A549 (cell line): Measurements from ENCODE around the gene DCUN1D2. TPM values are rescaled to one million over a fixed set of nuclear protein-coding genes. Genes with fewer than 3 reads are reported as not detected.

ENCODE experiments used
- ATAC-seq, 2 experiments: fragments of 200-7000 bp in 1 of 2; fragments of >200 bp in 1 of 2; cut with Nextera tagmentation in 1 of 2; cut with Tn5 transposase in 1 of 2; 3 replicates each; pipeline versions ENCODE4 v1.8.0 to v1.9.1; 2018 to 2020; ENCODE audit warnings: mild to moderate bottlenecking in 1 of 2, moderate library complexity in 1 of 2
- CTCF ChIA-PET: fragments of 300-600 bp; sonication (Branson Sonifier 250); formaldehyde crosslinking; extraction: SDS; loops from one replicate; lab custom pipeline; 2021; ENCODE audit warnings: antibody characterized with exemption, inconsistent platforms; lab: Yijun Ruan, JAX
- POLR2A ChIA-PET: fragments of 350-600 bp; formaldehyde crosslinking; extraction: SDS; loops from one replicate; lab custom pipeline; 2021; ENCODE audit warnings: antibody characterized with exemption, inconsistent platforms; lab: Yijun Ruan, JAX
- DNase-seq, 2 experiments: peaks; one replicate each; pipeline versions ENCODE4 v3.0.0 to v3.0.0-alpha.2; 2011 to 2016; ENCODE audit warnings: low read depth in 1 of 2, low spot score in 1 of 2
- FAIRE-seq: peaks from 2 replicates; lab custom pipeline; 2011; peaks lifted over from hg19 to GRCh38; lab: Jason Lieb, UNC
- H3K27ac ChIP-seq, 2 experiments: fragments of >200 bp; sonication (Bioruptor Twin); formaldehyde crosslinking; 3 replicates each; pipeline ENCODE4 v1.5.1; 2016 to 2017
- H3K4me1 ChIP-seq: fragments of >200 bp; sonication (Bioruptor Twin); formaldehyde crosslinking; 3 replicates; pipeline ENCODE4 v1.6.1; 2016
- H3K4me2 ChIP-seq: fragments of >200 bp; sonication (Bioruptor Twin); formaldehyde crosslinking; 3 replicates; pipeline ENCODE4 v1.6.1; 2016
- H3K4me3 ChIP-seq: fragments of >200 bp; sonication (Bioruptor Twin); formaldehyde crosslinking; 3 replicates; pipeline ENCODE4 v1.5.1; 2016
- H3K9me3 ChIP-seq: fragments of >200 bp; sonication (Bioruptor Twin); formaldehyde crosslinking; 3 replicates; pipeline ENCODE4 v1.6.1; 2016
- ATOH8 ChIP-seq: fragments of 250-450 bp; sonication (Bioruptor Pico); IDR thresholded peaks from 2 replicates; pipeline ENCODE4 v1.5.0; 2020; ENCODE audit warnings: low read depth, mild to moderate bottlenecking, moderate library complexity
- BCL3 ChIP-seq: fragments of >200 bp; sonication (Bioruptor Twin); formaldehyde crosslinking; IDR thresholded peaks from 3 replicates; pipeline ENCODE4 v1.6.1; 2016
- BHLHE40 ChIP-seq: IDR thresholded peaks from 2 replicates; pipeline ENCODE4 v1.6.1; 2012; ENCODE audit warnings: low read depth, low read length, inconsistent platforms
- CBX8 ChIP-seq: fragments of 200-600 bp; sonication (generic); IDR thresholded peaks from 2 replicates; pipeline ENCODE4 v1.6.1; 2016
- CHD2 ChIP-seq: fragments of 150-350 bp; IDR thresholded peaks from 2 replicates; pipeline ENCODE4 v1.6.1; 2014; ENCODE audit warnings: low read length; ENCODE audit not compliant: partially characterized antibody
- E2F6 ChIP-seq: IDR thresholded peaks from 2 replicates; pipeline ENCODE4 v1.6.1; 2012; ENCODE audit warnings: low read depth, borderline replicate concordance
- EHF ChIP-seq: fragments of 250-450 bp; sonication (Bioruptor Pico); IDR thresholded peaks from 2 replicates; pipeline ENCODE4 v1.5.0; 2020; ENCODE audit warnings: mild to moderate bottlenecking
- EHMT2 ChIP-seq: fragments of 200-600 bp; sonication (generic); IDR thresholded peaks from 2 replicates; pipeline ENCODE4 v1.6.1; 2016; ENCODE audit warnings: antibody characterized with exemption, low read depth, mild to moderate bottlenecking, moderate library complexity
- EP300 ChIP-seq, 2 experiments: fragments of >200 bp; sonication (Bioruptor Twin); formaldehyde crosslinking; IDR thresholded peaks; 2 replicates in 1 of 2; 3 replicates in 1 of 2; pipeline ENCODE4 v1.6.1; 2016 to 2017
- FOSL2 ChIP-seq, 2 experiments: fragments of 450-650 bp in 1 of 2; fragments of >200 bp in 1 of 2; sonication (Bioruptor Twin) in 1 of 2; formaldehyde crosslinking; IDR thresholded peaks; 2 replicates each; pipeline versions ENCODE4 v1.5.0 to v1.6.1; 2016 to 2020; ENCODE audit warnings: mild to moderate bottlenecking in 1 of 2, moderate library complexity in 1 of 2
- FOXS1 ChIP-seq: fragments of 250-450 bp; sonication (Bioruptor Pico); IDR thresholded peaks from 2 replicates; pipeline ENCODE4 v1.5.0; 2020; ENCODE audit warnings: mild to moderate bottlenecking, moderate library complexity
- GATA3 ChIP-seq: IDR thresholded peaks from 2 replicates; pipeline ENCODE4 v1.6.1; 2012; ENCODE audit warnings: borderline replicate concordance
- HDAC2 ChIP-seq: fragments of 200-600 bp; sonication (generic); IDR thresholded peaks from 2 replicates; pipeline ENCODE4 v1.6.1; 2016
- HEYL ChIP-seq: fragments of 250-450 bp; sonication (Bioruptor Pico); IDR thresholded peaks from 2 replicates; pipeline ENCODE4 v1.8.0; 2021; ENCODE audit warnings: mild to moderate bottlenecking, moderate library complexity
- MAFK ChIP-seq: fragments of 450-650 bp; IDR thresholded peaks from 2 replicates; pipeline ENCODE4 v1.6.1; 2014; ENCODE audit not compliant: partially characterized antibody
- MYC ChIP-seq: IDR thresholded peaks from 2 replicates; pipeline ENCODE4 v1.6.1; 2012; ENCODE audit warnings: mild to moderate bottlenecking, inconsistent platforms, low read length, improper control_type of control experiment, borderline replicate concordance
- NPAS2 ChIP-seq: fragments of 250-450 bp; sonication (Bioruptor Pico); IDR thresholded peaks from 2 replicates; pipeline ENCODE4 v1.8.0; 2022; ENCODE audit warnings: mild to moderate bottlenecking, moderate library complexity, borderline replicate concordance
- NR3C1 ChIP-seq: fragments of >200 bp; sonication (Bioruptor Twin); formaldehyde crosslinking; IDR thresholded peaks from 3 replicates; pipeline ENCODE4 v1.6.1; 2017
- PBX3 ChIP-seq: IDR thresholded peaks from 2 replicates; pipeline ENCODE4 v1.6.1; 2012
- PHF8 ChIP-seq: fragments of 200-600 bp; sonication (generic); IDR thresholded peaks from 2 replicates; pipeline ENCODE4 v1.6.1; 2016; ENCODE audit warnings: low read depth, mild to moderate bottlenecking, antibody characterized with exemption, moderate library complexity, borderline replicate concordance
- POLR2A ChIP-seq: IDR thresholded peaks from 2 replicates; pipeline ENCODE4 v1.6.1; 2012; ENCODE audit warnings: mild to moderate bottlenecking, low read length
- RAD21 ChIP-seq, 2 experiments: fragments of >200 bp in 1 of 2; sonication (Bioruptor Twin) in 1 of 2; formaldehyde crosslinking in 1 of 2; IDR thresholded peaks in 1 of 2; conservative IDR thresholded peaks in 1 of 2; 2 replicates in 1 of 2; 3 replicates in 1 of 2; pipeline ENCODE4 v1.6.1; 2012 to 2018; ENCODE audit warnings: inconsistent platforms in 1 of 2
- RARB ChIP-seq: fragments of 250-450 bp; sonication (Bioruptor Pico); IDR thresholded peaks from 2 replicates; pipeline ENCODE4 v1.8.0; 2021; ENCODE audit warnings: mild to moderate bottlenecking, moderate library complexity
- RNF2 ChIP-seq: fragments of 200-600 bp; sonication (generic); IDR thresholded peaks from 2 replicates; pipeline ENCODE4 v1.6.1; 2016; ENCODE audit warnings: low read depth, mild to moderate bottlenecking, antibody characterized with exemption, moderate library complexity, borderline replicate concordance
- SMC3 ChIP-seq: fragments of >200 bp; sonication (Bioruptor Twin); formaldehyde crosslinking; IDR thresholded peaks from 3 replicates; pipeline ENCODE4 v1.6.1; 2018; ENCODE audit warnings: inconsistent platforms
- ZC3H11A ChIP-seq: fragments of 450-650 bp; IDR thresholded peaks from 2 replicates; pipeline ENCODE4 v1.6.1; 2014; ENCODE audit warnings: antibody characterized with exemption, mild to moderate bottlenecking
- ZFP36 ChIP-seq: fragments of 450-650 bp; IDR thresholded peaks from 2 replicates; pipeline ENCODE4 v1.6.1; 2014; ENCODE audit warnings: borderline replicate concordance; ENCODE audit not compliant: partially characterized antibody
- ZNF302 ChIP-seq: fragments of 250-450 bp; sonication (Bioruptor Pico); IDR thresholded peaks from 2 replicates; pipeline ENCODE4 v1.9.0; 2021; ENCODE audit warnings: inconsistent platforms, mild to moderate bottlenecking, moderate library complexity
- WGBS: methylation state at CpG from one replicate; pipeline ENCODE4 v1.1.6; 2017; ENCODE audit errors: missing lambda C conversion rate; 5-methylcytosine and 5-hydroxymethylcytosine counted together
- polyA plus RNA-seq, 4 experiments: library from polyadenylated mRNA; depleted of rRNA in 3 of 4; stranded (reverse); fragments of >200 nt; fragmentation: RNase III in 1 of 4; extraction: RNeasy Plus Mini Kit Qiagen cat#74134 plus additional on column Dnase treatment in 1 of 4; gene quantifications; 2 replicates in 3 of 4; 3 replicates in 1 of 4; pipeline ENCODE4 v1.2.3, GENCODE V29; 2011 to 2017
- TF ChIP-seq, protein P1 (sequence below): fragments of >200 bp; sonication (Bioruptor Twin); formaldehyde crosslinking; IDR thresholded peaks from 2 replicates; pipeline ENCODE4 v1.6.1; 2016
- TF ChIP-seq, protein P2 (sequence below): fragments of 250-450 bp; sonication (Bioruptor Pico); IDR thresholded peaks from 2 replicates; pipeline ENCODE4 v1.5.0; 2021; ENCODE audit warnings: mild to moderate bottlenecking, moderate library complexity, borderline replicate concordance

Gene DCUN1D2
- polyA plus RNA-seq, 2 of the 4 experiments (the other 2 are of a cell fraction) = 8.4 to 8.6 TPM

- no peak for ATAC-seq
Measured at GRCh38 chr13:113483504-113484293, 6.8 kb downstream of the DCUN1D2 start.

DNA sequence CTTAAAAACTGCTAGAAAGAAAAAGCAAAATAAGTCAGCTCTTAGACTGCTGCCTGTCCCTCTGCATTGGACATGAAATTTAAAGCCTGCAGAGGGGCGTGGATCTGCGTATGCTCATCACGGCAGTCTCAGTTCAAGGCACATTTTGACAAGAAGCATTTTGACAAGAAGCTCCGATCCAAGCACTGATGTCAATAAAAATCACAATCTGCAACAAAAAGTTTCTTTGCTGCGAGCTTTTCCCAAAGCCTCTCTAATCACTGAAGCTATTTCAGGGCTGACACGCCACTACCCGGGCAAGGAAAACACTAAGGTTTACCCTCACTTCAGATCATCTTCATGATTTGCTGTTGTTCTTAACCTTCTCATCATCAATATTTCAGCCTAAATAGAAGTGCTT, 7.4 kb downstream of the DCUN1D2 start:
- DNase-seq (no peak), ATAC-seq (no peak), FAIRE-seq (no peak)
- TF ChIP-seq ZC3H11A (no peak), EHMT2 (no peak), ZNF302 (CRISPR knock-in tag) (no peak), NR3C1 (no peak), SMC3 (no peak), HEYL (CRISPR knock-in tag) (no peak), MAFK (no peak), RAD21 (conservative IDR thresholded peaks at IDR 0.05 in 1 of 2, IDR thresholded peaks at IDR 0.05 in 1 of 2) (no peak), FOXS1 (CRISPR knock-in tag) (no peak), RNF2 (no peak), EHF (no peak), BCL3 (no peak), ZFP36 (no peak), FOSL2 (IDR thresholded peaks at IDR 0.05) (no peak), FOSL2 (CRISPR knock-in tag; IDR thresholded peaks at IDR 0.05) (no peak), BHLHE40 (no peak)
- TF ChIP-seq, protein P1, sequence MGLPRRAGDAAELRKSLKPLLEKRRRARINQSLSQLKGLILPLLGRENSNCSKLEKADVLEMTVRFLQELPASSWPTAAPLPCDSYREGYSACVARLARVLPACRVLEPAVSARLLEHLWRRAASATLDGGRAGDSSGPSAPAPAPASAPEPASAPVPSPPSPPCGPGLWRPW = no peak
- TF ChIP-seq, protein P2, sequence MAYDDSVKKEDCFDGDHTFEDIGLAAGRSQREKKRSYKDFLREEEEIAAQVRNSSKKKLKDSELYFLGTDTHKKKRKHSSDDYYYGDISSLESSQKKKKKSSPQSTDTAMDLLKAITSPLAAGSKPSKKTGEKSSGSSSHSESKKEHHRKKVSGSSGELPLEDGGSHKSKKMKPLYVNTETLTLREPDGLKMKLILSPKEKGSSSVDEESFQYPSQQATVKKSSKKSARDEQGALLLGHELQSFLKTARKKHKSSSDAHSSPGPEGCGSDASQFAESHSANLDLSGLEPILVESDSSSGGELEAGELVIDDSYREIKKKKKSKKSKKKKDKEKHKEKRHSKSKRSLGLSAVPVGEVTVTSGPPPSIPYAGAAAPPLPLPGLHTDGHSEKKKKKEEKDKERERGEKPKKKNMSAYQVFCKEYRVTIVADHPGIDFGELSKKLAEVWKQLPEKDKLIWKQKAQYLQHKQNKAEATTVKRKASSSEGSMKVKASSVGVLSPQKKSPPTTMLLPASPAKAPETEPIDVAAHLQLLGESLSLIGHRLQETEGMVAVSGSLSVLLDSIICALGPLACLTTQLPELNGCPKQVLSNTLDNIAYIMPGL = no peak
- no peak overlapping the region for H3K4me3 ChIP-seq
- H3K27ac ChIP-seq = no peak overlapping the region
- no peaks in the 10 kb centered on the region for H3K9me3 ChIP-seq
- POLR2A ChIA-PET = no interaction called here
- WGBS = 96% methylated on average over 7 of the region's 7 CpGs
- CTCF ChIA-PET = interaction anchor here (1.7 kb wide), 1 partner anchor 32 kb away, joined by 6 read pairs; no protein-coding TSS in a partner anchor
- H3K4me2 ChIP-seq = no peak overlapping the region
- H3K4me1 ChIP-seq = no peaks in the 10 kb centered on the region

More at GRCh38 chr13:113483504-113484293, 6.8 kb downstream of the DCUN1D2 start:
- no peak for TF ChIP-seq GATA3
- no peak for TF ChIP-seq ZNF302 (CRISPR knock-in tag)
- TF ChIP-seq POLR2A = no peak
- TF ChIP-seq EP300 (IDR thresholded peaks at IDR 0.05) = no peak
- TF ChIP-seq CBX8 = no peak
- TF ChIP-seq HEYL (CRISPR knock-in tag) = no peak
- TF ChIP-seq CHD2 = no peak
- TF ChIP-seq E2F6 = no peak
- TF ChIP-seq NPAS2 = no peak
- TF ChIP-seq PBX3 = no peak
- no peak for TF ChIP-seq BHLHE40
- TF ChIP-seq RARB = no peak
- TF ChIP-seq MYC = no peak
- no peak for TF ChIP-seq ATOH8 (CRISPR knock-in tag)
- no peak for TF ChIP-seq HDAC2
- no peak for TF ChIP-seq SMC3
- no peak for TF ChIP-seq FOXS1 (CRISPR knock-in tag)
- TF ChIP-seq PHF8 = no peak
- FAIRE-seq (no peak), DNase-seq (no peak)
- H3K4me2 ChIP-seq = no peak overlapping the region
- no peaks in the 10 kb centered on the region for H3K4me1 ChIP-seq
- no peaks in the 10 kb centered on the region for H3K9me3 ChIP-seq
- no peak overlapping the region for H3K4me3 ChIP-seq
- POLR2A ChIA-PET = interaction anchor here (1.1 kb wide), 1 partner anchor 35 kb away, joined by 3 read pairs; no protein-coding TSS in a partner anchor
- CTCF ChIA-PET = interaction anchor here (1.7 to 1.9 kb wide), 2 partner anchors 9 to 32 kb away, joined by 5 to 6 read pairs; no protein-coding TSS in a partner anchor
- WGBS = 96% methylated on average over 22 of the region's 36 CpGs
- H3K27ac ChIP-seq = no peak overlapping the region
